Loucy (cell line): Measurements from ENCODE around the gene PPP2R3B.

Experiments used
- H2AFZ ChIP-seq: fragments of 200-600 bp; sonication (generic); 2 replicates; pipeline ENCODE4 v1.6.0; 2016; ENCODE audit warnings: antibody characterized with exemption, mild to moderate bottlenecking, low read length, moderate library complexity
- H3F3A ChIP-seq: fragments of 200-600 bp; 2 replicates; pipeline ENCODE4 v1.6.0; 2016; ENCODE audit warnings: antibody characterized with exemption, low read depth, mild to moderate bottlenecking
- H3K27me3 ChIP-seq: fragments of 200-600 bp; sonication (generic); 2 replicates; pipeline ENCODE4 v1.6.1; 2014; ENCODE audit warnings: low read length, mild to moderate bottlenecking; ENCODE audit not compliant: insufficient read depth, poor library complexity, severe bottlenecking
- H3K36me3 ChIP-seq: fragments of 200-600 bp; sonication (generic); 2 replicates; pipeline ENCODE4 v1.6.1; 2016; ENCODE audit warnings: low read length; ENCODE audit not compliant: insufficient read depth
- H3K4me1 ChIP-seq: fragments of 200-600 bp; sonication (generic); 2 replicates; pipeline ENCODE4 v1.5.1; 2014; ENCODE audit warnings: low read length, mild to moderate bottlenecking; ENCODE audit not compliant: insufficient read depth, poor library complexity, severe bottlenecking
- H3K4me2 ChIP-seq: fragments of 200-600 bp; sonication (generic); 2 replicates; pipeline ENCODE4 v1.6.0; 2014; ENCODE audit warnings: antibody characterized with exemption, low read length, low read depth, mild to moderate bottlenecking; ENCODE audit not compliant: poor library complexity, severe bottlenecking
- H3K4me3 ChIP-seq: fragments of 200-600 bp; sonication (generic); 2 replicates; pipeline ENCODE4 v1.5.1; 2014; ENCODE audit warnings: low read length, mild to moderate bottlenecking, mixed read lengths; ENCODE audit not compliant: poor library complexity, severe bottlenecking
- H3K79me2 ChIP-seq: fragments of 200-600 bp; sonication (generic); 2 replicates; pipeline ENCODE4 v1.6.1; 2014; ENCODE audit warnings: low read length; ENCODE audit not compliant: insufficient read depth
- H3K9ac ChIP-seq: fragments of 200-600 bp; sonication (generic); 2 replicates; pipeline ENCODE4 v1.6.0; 2014; ENCODE audit warnings: mild to moderate bottlenecking, low read depth, low read length, moderate library complexity; ENCODE audit not compliant: poor library complexity, severe bottlenecking
- H3K9me2 ChIP-seq: fragments of 200-600 bp; sonication (generic); replicated peaks from 2 replicates; pipeline ENCODE4 v1.6.1; 2016; ENCODE audit warnings: low read depth, low read length, mixed read lengths
- H3K9me3 ChIP-seq: fragments of 200-600 bp; sonication (generic); 2 replicates; pipeline ENCODE4 v1.6.1; 2014; ENCODE audit warnings: mild to moderate bottlenecking, antibody characterized with exemption, low read length, low read depth; ENCODE audit not compliant: insufficient read depth
- H4K20me1 ChIP-seq: fragments of 200-600 bp; sonication (generic); 2 replicates; pipeline ENCODE4 v1.6.0; 2014; ENCODE audit warnings: antibody characterized with exemption, low read length, mild to moderate bottlenecking; ENCODE audit not compliant: insufficient read depth, poor library complexity, severe bottlenecking
- CTCF ChIP-seq: fragments of 200-600 bp; sonication (generic); conservative IDR thresholded peaks from 2 replicates; pipeline ENCODE4 v1.5.1; 2014; ENCODE audit warnings: mild to moderate bottlenecking, antibody characterized with exemption, low read length
- EZH2phosphoT487 ChIP-seq: fragments of 200-600 bp; IDR thresholded peaks from 2 replicates; pipeline ENCODE4 v1.6.1; 2018; ENCODE audit warnings: antibody characterized with exemption, mild to moderate bottlenecking, moderate library complexity, borderline replicate concordance

Gene PPP2R3B

DNA sequence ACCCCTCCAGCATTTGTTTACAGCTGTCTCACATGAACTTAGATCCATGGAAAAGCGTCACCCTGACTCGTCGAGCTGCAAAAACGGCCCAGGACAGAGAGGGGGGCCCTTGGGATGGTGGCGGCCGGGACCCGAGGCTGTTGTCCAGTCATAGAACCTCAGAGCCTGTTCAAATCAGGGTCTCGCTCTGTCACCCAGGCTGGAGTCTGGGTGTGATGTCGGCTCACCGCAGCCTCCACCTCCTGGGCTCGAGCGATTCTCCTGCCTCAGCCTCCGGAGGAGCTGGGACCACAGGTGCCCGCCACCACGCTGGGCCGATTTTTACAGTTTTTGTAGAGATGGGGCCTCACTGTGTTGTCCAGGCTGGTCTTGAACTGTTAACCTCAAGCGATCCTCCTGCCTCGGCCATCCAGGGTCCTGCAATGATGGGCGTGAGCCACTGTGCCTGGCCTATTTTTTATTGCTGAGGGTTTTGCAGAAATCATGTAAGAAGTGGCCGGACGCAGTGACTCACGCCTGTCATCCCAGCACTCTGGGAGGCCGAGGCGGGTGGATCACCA, 42.6 kb upstream of the PPP2R3B start:
- Histone ChIP-seq H3K27me3 (no peaks in the 10 kb centered on the region), H4K20me1 (no peaks in the 10 kb centered on the region), H3K9me3 (no peaks in the 10 kb centered on the region), H2AFZ (no peak overlapping the region), H3K36me3 (no peaks in the 10 kb centered on the region), H3K9me2 (no peaks in the 10 kb centered on the region), H3K4me3 (no peak overlapping the region), H3K4me2 (no peak overlapping the region), H3F3A (no peaks in the 10 kb centered on the region), H3K4me1 (no peaks in the 10 kb centered on the region), H3K9ac (no peak overlapping the region), H3K79me2 (no peaks in the 10 kb centered on the region)
- TF ChIP-seq EZH2phosphoT487 (no peak), CTCF (no peak)

GRCh38 chrX:427812-428725, 41.4 kb upstream of the PPP2R3B start:
- H3F3A ChIP-seq: no peaks in the 10 kb centered on the region
- no peaks in the 10 kb centered on the region for H3K27me3 ChIP-seq
- no peaks in the 10 kb centered on the region for H3K9me2 ChIP-seq
- TF ChIP-seq EZH2phosphoT487: no peak
- H3K4me1 ChIP-seq: no peaks in the 10 kb centered on the region
- H3K36me3 ChIP-seq: no peaks in the 10 kb centered on the region
- H3K4me2 ChIP-seq: no peak overlapping the region
- H3K79me2 ChIP-seq: no peaks in the 10 kb centered on the region
- no peak overlapping the region for H3K9ac ChIP-seq
- H4K20me1 ChIP-seq: no peaks in the 10 kb centered on the region
- no peak overlapping the region for H3K4me3 ChIP-seq
- no peaks in the 10 kb centered on the region for H3K9me3 ChIP-seq
- H2AFZ ChIP-seq: no peak overlapping the region

DNA sequence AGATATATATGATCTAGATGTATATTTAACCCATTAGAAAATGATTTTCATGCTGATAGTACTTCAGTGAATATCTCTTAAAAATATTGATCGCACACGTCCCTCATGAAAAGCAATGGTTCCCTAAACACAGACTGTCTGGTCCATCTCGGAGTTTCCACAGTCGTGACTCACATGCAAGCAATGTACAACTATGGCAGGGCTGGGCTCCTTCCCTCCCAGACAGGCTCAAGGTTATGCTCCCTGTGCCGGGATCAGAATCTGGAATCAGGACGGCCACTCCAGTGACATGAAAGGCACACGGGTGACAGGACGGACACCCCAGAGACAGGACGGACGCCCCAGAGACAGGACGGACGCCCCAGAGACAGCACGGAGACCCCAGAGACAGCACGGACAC, 40.2 kb upstream of the PPP2R3B start:
- H4K20me1 ChIP-seq: no peaks in the 10 kb centered on the region
- H2AFZ ChIP-seq: no peak overlapping the region
- H3K79me2 ChIP-seq: no peaks in the 10 kb centered on the region
- no peaks in the 10 kb centered on the region for H3K27me3 ChIP-seq
- H3F3A ChIP-seq: no peaks in the 10 kb centered on the region
- H3K4me1 ChIP-seq: no peaks in the 10 kb centered on the region
- H3K9ac ChIP-seq: no peak overlapping the region
- H3K36me3 ChIP-seq: no peaks in the 10 kb centered on the region
- H3K9me3 ChIP-seq: no peaks in the 10 kb centered on the region
- no peak overlapping the region for H3K4me3 ChIP-seq
- no peak for TF ChIP-seq EZH2phosphoT487
- no peak for TF ChIP-seq CTCF
- no peaks in the 10 kb centered on the region for H3K9me2 ChIP-seq
- no peak overlapping the region for H3K4me2 ChIP-seq
